HG03342 (cell line): ENCODE data around the gene C1QB.
"Not testable (repeated sequence)": the region's sequence is repeated elsewhere in the genome, so short reads cannot be mapped to it uniquely, and the experiment has no call there.

ENCODE experiments used
- ATAC-seq: cut with Tn5 transposase; IDR thresholded peaks from one replicate; pipeline ENCODE4 v1.9.1; 2021; ENCODE audit warnings: mild to moderate bottlenecking, moderate library complexity; ENCODE audit not compliant: unreplicated experiment

Gene C1QB

GRCh38 chr1:22691031-22691753 is 38.2 kb downstream of the C1QB start:
- no peak for ATAC-seq

- ATAC-seq = no peak
Measured at GRCh38 chr1:22694172-22694571, 41.1 kb downstream of the C1QB start.

DNA sequence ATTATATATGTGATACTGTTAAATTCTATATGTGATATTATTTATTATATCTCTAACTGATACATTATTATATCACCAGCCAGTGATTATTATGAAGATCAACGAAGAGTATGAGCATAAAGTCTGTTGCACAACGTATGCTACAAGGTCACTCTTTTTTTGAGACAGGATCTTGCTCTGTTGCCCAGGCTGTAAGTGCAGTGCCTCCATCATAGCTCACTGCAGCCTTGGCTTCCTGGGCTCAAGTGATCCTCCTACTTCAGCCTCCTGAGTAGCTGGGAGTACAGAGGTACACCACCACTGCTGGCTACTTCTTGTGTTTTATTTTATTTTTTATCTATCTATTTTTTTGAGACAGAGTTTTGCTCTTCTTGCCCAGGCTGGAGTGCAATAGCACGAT is 43.6 kb downstream of the C1QB start:
- no peak for ATAC-seq

GRCh38 chr1:22697980-22698379 is 44.9 kb downstream of the C1QB start:
- no peak for ATAC-seq

DNA sequence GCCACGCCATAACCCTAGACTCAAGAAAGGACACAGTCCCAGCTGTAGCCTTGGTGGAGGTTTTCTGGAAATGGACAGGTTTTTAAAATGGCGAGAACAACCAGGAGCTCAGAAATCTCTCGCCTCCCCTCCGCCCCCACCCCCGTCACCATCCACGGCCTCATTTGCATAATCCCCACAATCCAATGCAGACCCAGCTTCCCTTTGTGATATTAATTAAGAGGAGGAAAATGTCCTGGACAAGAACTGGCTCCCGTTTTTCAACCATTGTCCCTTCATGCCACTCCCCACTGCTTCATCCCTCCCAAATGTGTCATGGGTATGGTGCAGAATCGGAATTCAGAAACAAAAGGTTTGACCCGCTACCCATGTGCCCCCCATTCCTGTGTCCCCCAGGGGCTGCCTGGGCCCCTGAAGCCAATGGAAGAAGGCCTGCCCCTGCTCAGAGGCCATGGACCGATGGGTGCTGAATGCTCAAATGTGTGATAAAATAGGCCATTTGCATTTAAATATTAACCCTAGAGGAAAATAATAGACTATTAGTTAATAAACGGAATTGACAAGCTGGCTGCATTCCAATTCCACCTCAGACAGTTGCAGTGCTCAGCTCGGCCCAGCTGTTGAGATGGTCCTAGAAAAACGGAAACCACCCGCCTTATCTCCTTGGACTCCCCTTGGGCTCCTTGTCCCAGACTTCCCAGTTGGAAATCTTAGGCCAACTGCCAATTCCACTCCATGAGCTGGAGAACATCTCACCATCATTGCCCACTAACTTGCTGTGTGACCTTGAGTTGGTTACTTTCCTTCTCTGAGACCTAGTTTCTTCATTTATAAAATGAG is 46.9 kb downstream of the C1QB start:
- ATAC-seq = no peak

GRCh38 chr1:22702296-22703085 is 49.5 kb downstream of the C1QB start:
- ATAC-seq = no peak

- ATAC-seq = no peak
Measured at GRCh38 chr1:22704440-22705067, 51.5 kb downstream of the C1QB start.

- ATAC-seq = no peak
Measured at GRCh38 chr1:22705586-22705985, 52.5 kb downstream of the C1QB start.

DNA sequence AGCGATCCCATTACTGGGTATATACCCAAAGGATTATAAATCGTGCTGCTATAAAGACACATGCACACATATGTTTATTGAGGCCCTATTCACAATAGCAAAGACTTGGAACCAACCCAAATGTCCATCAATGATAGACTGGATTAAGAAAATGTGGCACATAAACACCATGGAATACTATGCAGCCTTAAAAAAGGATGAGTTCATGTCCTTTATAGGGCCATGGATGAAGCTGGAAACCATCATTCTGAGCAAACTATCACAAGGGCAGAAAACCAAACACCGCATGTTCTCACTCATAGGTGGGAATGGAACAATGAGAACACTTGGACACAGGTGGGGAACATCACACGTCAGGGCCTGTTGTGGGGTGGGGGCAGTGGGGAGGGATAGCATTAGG is 53.1 kb downstream of the C1QB start:
- not testable (repeated sequence) for ATAC-seq

DNA sequence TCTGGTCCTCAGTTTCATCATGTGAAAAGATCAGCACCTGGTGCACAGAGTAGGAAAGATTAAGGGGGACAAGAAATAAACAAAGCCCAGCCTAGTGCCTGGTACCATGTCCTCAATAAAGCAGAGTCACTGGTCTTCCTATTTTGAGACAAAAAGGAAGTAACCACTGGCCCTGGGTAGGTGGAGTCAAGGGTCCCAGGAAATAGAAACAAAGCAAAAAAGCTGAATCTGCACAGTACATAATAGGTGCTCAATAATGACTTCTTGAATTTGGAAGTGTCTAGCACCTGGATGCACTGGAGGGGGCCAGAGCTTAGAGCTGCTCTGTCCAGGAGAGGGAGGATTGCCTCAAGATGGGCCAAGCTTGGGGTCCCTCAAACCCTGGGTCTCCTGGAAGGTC is 55.7 kb downstream of the C1QB start:
- no peak for ATAC-seq

DNA sequence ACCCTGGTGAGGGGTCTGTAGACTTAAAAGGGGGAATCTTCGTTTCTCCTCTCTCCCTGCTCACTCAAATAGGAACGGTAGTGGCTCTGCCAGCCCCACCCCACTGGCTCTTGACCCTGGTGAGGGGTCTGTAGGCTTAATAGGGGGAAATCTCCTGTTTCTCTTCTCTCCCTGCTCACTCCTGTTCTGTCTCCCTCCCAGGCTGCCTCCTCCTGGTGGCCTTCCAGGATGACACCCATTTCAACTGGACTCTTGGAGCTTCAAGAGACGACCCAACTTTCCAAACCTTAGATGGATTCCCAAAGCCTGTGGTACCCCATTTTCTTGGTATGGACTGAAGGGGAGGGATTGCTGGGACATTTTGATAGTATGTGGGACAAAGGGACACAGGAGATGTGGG is 56.2 kb downstream of the C1QB start:
- ATAC-seq = no peak

GRCh38 chr1:22709891-22710700 is 57.1 kb downstream of the C1QB start:
- no peak for ATAC-seq

DNA sequence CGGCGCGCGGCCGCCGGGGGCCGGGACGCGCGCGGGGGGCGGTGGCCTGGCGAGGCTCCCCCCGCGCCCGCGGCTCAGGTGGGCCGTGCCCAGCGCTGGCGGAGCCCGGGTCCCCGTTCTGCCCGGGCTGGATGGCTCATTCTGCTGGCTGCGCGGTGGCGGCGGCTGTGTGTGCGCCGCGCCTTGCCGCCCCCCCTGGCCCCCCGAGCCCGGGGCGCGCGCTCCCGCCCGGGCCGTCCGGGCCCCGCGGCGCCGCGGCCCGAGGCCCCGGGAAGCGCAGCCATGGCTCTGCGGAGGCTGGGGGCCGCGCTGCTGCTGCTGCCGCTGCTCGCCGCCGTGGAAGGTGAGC is 57.6 kb downstream of the C1QB start, which contains the start of gene EPHB2:
Gene EPHB2 (plus strand): TSS at position 139 of the 349 bp plus-strand sequence. CDS start 144 bp downstream, at position 283.
- no peak for ATAC-seq

DNA sequence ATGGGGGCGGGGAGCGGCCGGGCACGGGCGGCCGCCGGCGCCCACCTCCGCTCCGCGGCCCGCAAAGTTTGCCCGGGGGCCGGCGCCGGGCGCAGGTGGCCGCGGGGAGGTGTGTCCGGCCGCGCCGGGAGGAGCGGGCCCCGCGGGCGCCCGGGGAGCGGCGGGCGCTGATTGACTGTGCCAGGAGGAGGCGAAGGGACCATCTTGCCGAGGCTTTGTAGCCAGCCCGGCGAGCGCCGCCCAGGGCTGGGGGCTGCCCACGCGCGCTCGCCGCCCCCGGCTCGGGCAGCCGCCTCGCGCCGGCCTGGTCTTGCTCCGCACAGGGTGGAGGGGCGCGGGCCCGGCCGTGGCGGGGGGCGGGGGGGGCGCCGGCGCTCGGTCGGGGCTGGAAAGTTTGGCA is 58.0 kb downstream of the C1QB start:
- ATAC-seq = no peak
